OCI-LY3 (cell line): ENCODE data around the gene PDE4D.

ENCODE experiments used
- CTCF ChIP-seq: fragments of 200-600, 300-600 bp; sonication (generic); IDR thresholded peaks from 2 replicates; pipeline ENCODE4 v1.5.1; 2014; ENCODE audit warnings: antibody characterized with exemption, low read length, low read depth
- EZH2phosphoT487 ChIP-seq: fragments of 200-600 bp; shearing (Covaris generic); IDR thresholded peaks from 2 replicates; pipeline ENCODE4 v1.6.1; 2018; ENCODE audit warnings: antibody characterized with exemption, mixed run types, low read depth

- TF ChIP-seq CTCF (no peak), EZH2phosphoT487 (no peak)
Observed at GRCh38 chr5:59088546-59088945, 805.0 kb downstream of the PDE4D start.
